HEK293 (cell line): ENCODE data around the gene HIPK2.

Experiments used
- CTCF ChIA-PET: fragments of 350-600 bp; formaldehyde crosslinking; extraction: SDS; loops from one replicate; lab custom pipeline; 2021; ENCODE audit warnings: antibody characterized with exemption; lab: Yijun Ruan, JAX
- POLR2A ChIA-PET: fragments of 300-600 bp; formaldehyde crosslinking; extraction: SDS; loops from one replicate; lab custom pipeline; 2020; ENCODE audit warnings: antibody characterized with exemption, inconsistent platforms; lab: Yijun Ruan, JAX
- H3K27ac ChIP-seq: fragments of 200-500 bp; sonication (Bioruptor generic); 2 replicates; pipeline ENCODE4 v1.5.1; 2014; ENCODE audit warnings: low read depth, low read length, control low read depth, inconsistent platforms; ENCODE audit errors: extremely low read depth
- H3K36me3 ChIP-seq, 2 experiments: fragments of 200-500 bp in 1 of 2; sonication (Bioruptor generic) in 1 of 2; 1 replicate in 1 of 2; 2 replicates in 1 of 2; pipeline ENCODE4 v1.5.1; 2014 to 2017; ENCODE audit warnings: inconsistent platforms in 2 of 2, low read length in 2 of 2; ENCODE audit not compliant: control insufficient read depth in 2 of 2, insufficient read depth in 1 of 2
- H3K4me1 ChIP-seq: fragments of 200-500 bp; sonication (Bioruptor generic); 2 replicates; pipeline ENCODE4 v1.5.1; 2014; ENCODE audit warnings: mild to moderate bottlenecking, low read length, inconsistent platforms; ENCODE audit not compliant: control insufficient read depth, insufficient read depth
- H3K4me3 ChIP-seq: 2 replicates; pipeline ENCODE4 v1.5.1; 2011; ENCODE audit warnings: low read depth, mild to moderate bottlenecking, control low read depth, low read length, moderate library complexity
- H3K9me3 ChIP-seq: fragments of 200-500 bp; sonication (Bioruptor generic); 2 replicates; pipeline ENCODE4 v1.5.1; 2014; ENCODE audit warnings: low read depth, low read length, inconsistent platforms; ENCODE audit not compliant: control insufficient read depth, insufficient read depth
- ATF2 ChIP-seq: fragments of 450-650 bp; formaldehyde crosslinking; IDR thresholded peaks from 2 replicates; pipeline ENCODE4 v1.5.1; 2016; ENCODE audit warnings: missing biosample characterization, missing genetic modification characterization, low read depth
- HOXD13 ChIP-seq: sonication (generic); formaldehyde crosslinking; IDR thresholded peaks from 2 replicates; pipeline ENCODE4 v1.8.0; 2022; ENCODE audit warnings: missing genetic modification reagents, borderline replicate concordance
- RBAK ChIP-seq: fragments of 450-650 bp; formaldehyde crosslinking; IDR thresholded peaks from 2 replicates; pipeline ENCODE4 v1.5.1; 2016; ENCODE audit warnings: missing biosample characterization, missing genetic modification characterization
- SCRT2 ChIP-seq: fragments of 450-650 bp; formaldehyde crosslinking; IDR thresholded peaks from 2 replicates; pipeline ENCODE4 v1.5.1; 2016; ENCODE audit warnings: missing biosample characterization, missing genetic modification characterization
- SETDB1 ChIP-seq: IDR thresholded peaks from one replicate; pipeline ENCODE4 v1.6.1; 2017; ENCODE audit warnings: mild to moderate bottlenecking, low read length, moderate library complexity, mixed read lengths; ENCODE audit not compliant: insufficient read length
- YY1 ChIP-seq: fragments of 450-650 bp; formaldehyde crosslinking; IDR thresholded peaks from 2 replicates; pipeline ENCODE4 v1.5.1; 2018; ENCODE audit warnings: missing biosample characterization, missing genetic modification characterization
- ZBTB20 ChIP-seq: fragments of 450-650 bp; formaldehyde crosslinking; IDR thresholded peaks from 2 replicates; pipeline ENCODE4 v1.5.1; 2016; ENCODE audit warnings: missing biosample characterization, missing genetic modification characterization
- ZNF10 ChIP-seq: fragments of 450-650 bp; formaldehyde crosslinking; IDR thresholded peaks from 2 replicates; pipeline ENCODE4 v1.5.1; 2017; ENCODE audit warnings: missing biosample characterization, missing genetic modification characterization
- ZNF133 ChIP-seq: fragments of 450-650 bp; formaldehyde crosslinking; IDR thresholded peaks from 2 replicates; pipeline ENCODE4 v1.5.1; 2016; ENCODE audit warnings: missing biosample characterization, missing genetic modification characterization
- ZNF138 ChIP-seq: fragments of 450-650 bp; formaldehyde crosslinking; IDR thresholded peaks from 2 replicates; pipeline ENCODE4 v1.5.1; 2016; ENCODE audit warnings: missing biosample characterization, missing genetic modification characterization, borderline replicate concordance
- ZNF146 ChIP-seq: fragments of 450-650 bp; formaldehyde crosslinking; IDR thresholded peaks from 2 replicates; pipeline ENCODE4 v1.5.1; 2016; ENCODE audit warnings: missing biosample characterization, missing genetic modification characterization
- ZNF202 ChIP-seq: fragments of 450-650 bp; formaldehyde crosslinking; IDR thresholded peaks from 2 replicates; pipeline ENCODE4 v1.5.1; 2016; ENCODE audit warnings: missing biosample characterization, missing genetic modification characterization, borderline replicate concordance
- ZNF280C ChIP-seq: fragments of 450-650 bp; formaldehyde crosslinking; IDR thresholded peaks from 2 replicates; pipeline ENCODE4 v1.5.1; 2016; ENCODE audit warnings: missing biosample characterization, missing genetic modification characterization
- ZNF350 ChIP-seq: fragments of 450-650 bp; formaldehyde crosslinking; IDR thresholded peaks from 2 replicates; pipeline ENCODE4 v1.5.0; 2017; ENCODE audit warnings: missing biosample characterization, mild to moderate bottlenecking, missing genetic modification characterization
- ZNF354C ChIP-seq: fragments of 450-650 bp; formaldehyde crosslinking; IDR thresholded peaks from 2 replicates; pipeline ENCODE4 v1.5.1; 2016; ENCODE audit warnings: missing biosample characterization, missing genetic modification characterization, low read depth, borderline replicate concordance
- ZNF514 ChIP-seq: fragments of 450-650 bp; formaldehyde crosslinking; IDR thresholded peaks from 2 replicates; pipeline ENCODE4 v1.5.1; 2016; ENCODE audit warnings: missing biosample characterization, missing genetic modification characterization
- ZNF521 ChIP-seq: fragments of 450-650 bp; formaldehyde crosslinking; IDR thresholded peaks from 2 replicates; pipeline ENCODE4 v1.5.1; 2017; ENCODE audit warnings: missing biosample characterization, mild to moderate bottlenecking, missing genetic modification characterization
- ZNF621 ChIP-seq: fragments of 450-650 bp; formaldehyde crosslinking; IDR thresholded peaks from 2 replicates; pipeline ENCODE4 v1.5.1; 2017; ENCODE audit warnings: missing biosample characterization, missing genetic modification characterization
- ZNF747 ChIP-seq: fragments of 450-650 bp; formaldehyde crosslinking; IDR thresholded peaks from 2 replicates; pipeline ENCODE4 v1.5.1; 2016; ENCODE audit warnings: missing biosample characterization, missing genetic modification characterization
- ZNF76 ChIP-seq: fragments of 450-650 bp; formaldehyde crosslinking; IDR thresholded peaks from 2 replicates; pipeline ENCODE4; 2016; ENCODE audit warnings: low read depth, missing biosample characterization, missing genetic modification characterization, borderline replicate concordance
- ZNF791 ChIP-seq: fragments of 450-650 bp; formaldehyde crosslinking; IDR thresholded peaks from 2 replicates; pipeline ENCODE4 v1.5.1; 2016; ENCODE audit warnings: missing biosample characterization, missing genetic modification characterization
- ZNF830 ChIP-seq: fragments of 450-650 bp; IDR thresholded peaks from 2 replicates; pipeline ENCODE4 v1.5.0; 2018; ENCODE audit warnings: missing biosample characterization, missing genetic modification characterization, low read depth, mild to moderate bottlenecking, moderate library complexity

HIPK2 gene

GRCh38 chr7:139586286-139586685 is 191.5 kb downstream of the HIPK2 start:
- H3K4me3 ChIP-seq: no peak overlapping the region
- no peaks in the 10 kb centered on the region for H3K9me3 ChIP-seq
- no peak overlapping the region for H3K27ac ChIP-seq
- no peaks in the 10 kb centered on the region; the same call in 1 of the 2 replicates for H3K4me1 ChIP-seq
- ChIA-PET CTCF (interaction anchor here (0.6 to 3.6 kb wide), 3 partner anchors 10 to 754 kb away, joined by 3 to 16 read pairs (median 3); no protein-coding TSS in a partner anchor), POLR2A (no interaction called here)
- H3K36me3 ChIP-seq: peaks cover 0 to 64% of the 10 kb centered on the region in 2 experiments; a peak in 2 of 3 replicates
- TF ChIP-seq ZNF146 (tag by site-specific recombination) (peak; percentile 94), ZNF514 (tag by site-specific recombination) (no peak), ZNF280C (tag by site-specific recombination) (no peak)
- TF ChIP-seq, all 188 proteins: peak for 1

- TF ChIP-seq SETDB1 (no peak), ZNF621 (tag by site-specific recombination) (no peak), ZNF747 (tag by site-specific recombination) (no peak), RBAK (no peak), SCRT2 (tag by site-specific recombination) (no peak), ZNF10 (no peak), ZNF76 (no peak)
- TF ChIP-seq, all 188 proteins: peak for 0
- CTCF ChIA-PET: interaction anchor here (0.6 to 3.6 kb wide), 5 partner anchors 17 to 87 kb away, joined by 3 to 16 read pairs (median 3); no protein-coding TSS in a partner anchor
- H3K36me3 ChIP-seq: peaks cover 0 to 65% of the 10 kb centered on the region in 2 experiments; a peak in 2 of 3 replicates
- H3K27ac ChIP-seq: no peak overlapping the region
- POLR2A ChIA-PET: interaction anchor here (0.8 kb wide), 1 partner anchor 17 kb away, joined by 3 read pairs; no protein-coding TSS in a partner anchor
- H3K4me3 ChIP-seq: no peak overlapping the region
- H3K4me1 ChIP-seq: no peaks in the 10 kb centered on the region
- H3K9me3 ChIP-seq: no peaks in the 10 kb centered on the region
Measured at GRCh38 chr7:139585042-139585441, 192.8 kb downstream of the HIPK2 start.

GRCh38 chr7:139583826-139584553 is 193.8 kb downstream of the HIPK2 start:
- H3K27ac ChIP-seq: no peak overlapping the region
- H3K4me3 ChIP-seq: no peak overlapping the region
- no peaks in the 10 kb centered on the region for H3K9me3 ChIP-seq
- no peaks in the 10 kb centered on the region for H3K4me1 ChIP-seq
- CTCF ChIA-PET: interaction anchor here (0.6 to 3.6 kb wide), 5 partner anchors 18 to 559 kb away, joined by 3 to 16 read pairs (median 3); no protein-coding TSS in a partner anchor
- H3K36me3 ChIP-seq: peaks cover 0 to 65% of the 10 kb centered on the region in 2 experiments; a peak in 2 of 3 replicates
- TF ChIP-seq HOXD13 (no peak), ATF2 (no peak), ZNF521 (tag by site-specific recombination) (no peak), ZNF830 (tag by site-specific recombination) (no peak), ZNF138 (tag by site-specific recombination) (no peak), ZBTB20 (no peak), ZNF354C (no peak), ZNF133 (no peak), ZNF202 (tag by site-specific recombination) (no peak), ZNF350 (tag by site-specific recombination) (no peak), YY1 (no peak), ZNF791 (no peak)
- POLR2A ChIA-PET: no interaction called here
